M059J (cell line): Measurements from ENCODE around the gene LIMA1. TPM values are rescaled to one million over a fixed set of nuclear protein-coding genes. Genes with fewer than 3 reads are reported as not detected.
A peak's percentile ranks its signal among the peaks of the same experiment; 100 is the strongest.
"Not testable (repeated sequence)": the region's sequence is repeated elsewhere in the genome, so short reads cannot be mapped to it uniquely, and the experiment has no call there.

Source experiments
- DNase-seq: peaks from one replicate; pipeline ENCODE4 v3.0.0-alpha.2; 2012; ENCODE audit warnings: low read depth
- total RNA-seq: library from RNA; depleted of rRNA; stranded (reverse); fragments of >200 nt; shearing (Covaris generic); gene quantifications from 2 replicates; pipeline ENCODE4 v1.2.3, GENCODE V29; 2014

LIMA1 gene
- total RNA-seq, 1 experiment from 2014 or later = 240 TPM

GRCh38 chr12:50219001-50219400 is 64.3 kb downstream of the LIMA1 start:
- DNase-seq = not testable (repeated sequence)

- DNase-seq = peak; percentile 93
These were observed 64.9 kb downstream of the LIMA1 start for GRCh38 chr12:50218386-50218785.

GRCh38 chr12:50217202-50217601 is 66.1 kb downstream of the LIMA1 start:
- DNase-seq = no peak

GRCh38 chr12:50215033-50215432 is 68.3 kb downstream of the LIMA1 start:
- peak; percentile 54 for DNase-seq

GRCh38 chr12:50214018-50214417 is 69.3 kb downstream of the LIMA1 start:
- no peak for DNase-seq

- no peak for DNase-seq
These were observed 69.9 kb downstream of the LIMA1 start for GRCh38 chr12:50213439-50213838.

- DNase-seq = no peak
These were observed 71.3 kb downstream of the LIMA1 start for GRCh38 chr12:50212071-50212467.

- DNase-seq = no peak
These were observed 71.8 kb downstream of the LIMA1 start for GRCh38 chr12:50211392-50212070.

- DNase-seq = no peak
These were observed 75.9 kb downstream of the LIMA1 start for GRCh38 chr12:50207424-50207823.

- no peak for DNase-seq
These were observed 77.7 kb downstream of the LIMA1 start for GRCh38 chr12:50205648-50206047.

GRCh38 chr12:50203691-50204090 is 79.6 kb downstream of the LIMA1 start:
- DNase-seq = peak; percentile 44

GRCh38 chr12:50201987-50202521 is 81.3 kb downstream of the LIMA1 start:
- DNase-seq = peak; percentile 97

- DNase-seq = peak; percentile 69
These were observed 82.6 kb downstream of the LIMA1 start for GRCh38 chr12:50200552-50201273.

GRCh38 chr12:50198829-50199228 is 84.5 kb downstream of the LIMA1 start:
- no peak for DNase-seq

GRCh38 chr12:50197297-50197727 is 86.0 kb downstream of the LIMA1 start:
- no peak for DNase-seq

- DNase-seq = peak; percentile 56
These were observed 86.8 kb downstream of the LIMA1 start for GRCh38 chr12:50196537-50196936.

- peak; percentile 50 for DNase-seq
These were observed 87.5 kb downstream of the LIMA1 start for GRCh38 chr12:50195832-50196231.

GRCh38 chr12:50192908-50193307 is 90.4 kb downstream of the LIMA1 start:
- no peak for DNase-seq

GRCh38 chr12:50192236-50192635 is 91.1 kb downstream of the LIMA1 start:
- no peak for DNase-seq

GRCh38 chr12:50190859-50191258 is 92.5 kb downstream of the LIMA1 start:
- DNase-seq = no peak

GRCh38 chr12:50188875-50189575 is 94.3 kb downstream of the LIMA1 start:
- no peak for DNase-seq

GRCh38 chr12:50188241-50188781 is 95.0 kb downstream of the LIMA1 start:
- DNase-seq = peak; percentile 57
